CD14-positive monocyte (primary cell): Measurements from ENCODE around the gene UBE2L5. TPM values are rescaled to one million over a fixed set of nuclear protein-coding genes. Genes with fewer than 3 reads are reported as not detected.

Experiments
- DNase-seq, 3 donors: peaks; one replicate each; pipeline ENCODE4 v3.0.0-alpha.2; 2011 to 2022
- H2AFZ ChIP-seq: 2 replicates; pipeline ENCODE4 v1.6.0; 2012; ENCODE audit warnings: mild to moderate bottlenecking, low read depth, low read length, inconsistent platforms; ENCODE audit not compliant: insufficient read depth, poor library complexity, severe bottlenecking
- H3K27ac ChIP-seq, 2 donors: 1 replicate in 1 of 2; 2 replicates in 1 of 2; pipeline ENCODE4 v1.5.1; 2012 to 2013; ENCODE audit warnings: low read length in 2 of 2, control low read depth in 1 of 2, inconsistent platforms in 1 of 2, low read depth in 1 of 2, mild to moderate bottlenecking in 1 of 2
- H3K27me3 ChIP-seq, 2 donors: one replicate each; pipeline versions ENCODE4 v1.6.0 to v1.6.1; 2011 to 2013; ENCODE audit warnings: low read length in 2 of 2; ENCODE audit not compliant: control insufficient read depth in 2 of 2, insufficient read depth in 2 of 2
- H3K36me3 ChIP-seq, 2 donors: replicated peaks in 1 of 2; 1 replicate in 1 of 2; 2 replicates in 1 of 2; pipeline versions ENCODE4 v1.5.1 to v1.6.1; 2012 to 2013; ENCODE audit warnings: low read length in 2 of 2, control low read depth in 1 of 2, inconsistent platforms in 1 of 2, mild to moderate bottlenecking in 1 of 2; ENCODE audit not compliant: insufficient read depth in 2 of 2, control insufficient read depth in 1 of 2
- H3K4me1 ChIP-seq, 2 donors: 1 replicate in 1 of 2; 2 replicates in 1 of 2; pipeline versions ENCODE4 v1.5.1 to v1.6.1; 2012 to 2013; ENCODE audit warnings: low read length in 2 of 2, control low read depth in 1 of 2, inconsistent platforms in 1 of 2, mild to moderate bottlenecking in 1 of 2, moderate library complexity in 1 of 2; ENCODE audit not compliant: insufficient read depth in 2 of 2, control insufficient read depth in 1 of 2
- H3K4me2 ChIP-seq: replicated peaks from 2 replicates; pipeline ENCODE3; 2012; ENCODE audit warnings: low read length, moderate library complexity, mild to moderate bottlenecking; ENCODE audit not compliant: poor library complexity, severe bottlenecking; ENCODE audit errors: extremely low read depth
- H3K4me3 ChIP-seq, 3 experiments: fragments of 200-600 bp in 1 of 3; sonication (generic) in 1 of 3; replicated peaks in 1 of 3; 1 replicate in 2 of 3; 2 replicates in 1 of 3; pipeline ENCODE4 v1.5.1; 2011 to 2013; ENCODE audit warnings: low read length in 3 of 3, mild to moderate bottlenecking in 3 of 3, control low read depth in 2 of 3, low read depth in 2 of 3, inconsistent platforms in 1 of 3, moderate library complexity in 1 of 3
- H3K79me2 ChIP-seq: 2 replicates; pipeline ENCODE4 v1.6.0; 2012; ENCODE audit warnings: mild to moderate bottlenecking, control low read depth, inconsistent platforms, low read length, moderate library complexity; ENCODE audit not compliant: insufficient read depth
- H3K9ac ChIP-seq: 2 replicates; pipeline ENCODE4 v1.6.0; 2017; ENCODE audit warnings: low read length, mild to moderate bottlenecking; ENCODE audit not compliant: insufficient read depth, poor library complexity, severe bottlenecking
- H3K9me3 ChIP-seq, 2 donors: replicated peaks in 1 of 2; 1 replicate in 1 of 2; 2 replicates in 1 of 2; pipeline versions ENCODE4 v1.5.1 to v1.6.1; 2012 to 2013; ENCODE audit warnings: low read length in 2 of 2, control low read depth in 1 of 2; ENCODE audit not compliant: control insufficient read depth in 1 of 2, insufficient read depth in 1 of 2
- H4K20me1 ChIP-seq: 2 replicates; pipeline ENCODE4 v1.6.0; 2012; ENCODE audit warnings: mild to moderate bottlenecking, low read length, control low read depth, moderate library complexity; ENCODE audit not compliant: insufficient read depth
- H3K27ac Mint-ChIP-seq, 7 donors: one replicate each; pipeline ENCODE4 v1.8.0; 2020; ENCODE audit warnings: mild to moderate bottlenecking in 7 of 7, mixed read lengths in 7 of 7, moderate library complexity in 6 of 7, inconsistent platforms in 2 of 7
- H3K27me3 Mint-ChIP-seq, 3 donors: one replicate each; pipeline ENCODE4 v1.8.0; 2021 to 2022; ENCODE audit warnings: low read depth in 3 of 3, mild to moderate bottlenecking in 3 of 3, mixed read lengths in 3 of 3, moderate library complexity in 3 of 3, inconsistent platforms in 1 of 3
- H3K36me3 Mint-ChIP-seq, 2 donors: one replicate each; pipeline ENCODE4 v1.8.0; 2020; ENCODE audit warnings: mixed read lengths in 2 of 2, inconsistent platforms in 1 of 2, mild to moderate bottlenecking in 1 of 2
- H3K4me1 Mint-ChIP-seq: one replicate; pipeline ENCODE4 v1.8.0; 2020; ENCODE audit warnings: mild to moderate bottlenecking, mixed read lengths
- H3K4me3 Mint-ChIP-seq, 2 donors: one replicate each; pipeline ENCODE4 v1.8.0; 2020; ENCODE audit warnings: mild to moderate bottlenecking in 2 of 2, mixed read lengths in 2 of 2, moderate library complexity in 1 of 2
- H3K9me3 Mint-ChIP-seq, 7 donors: one replicate each; pipeline ENCODE4 v1.8.0; 2020 to 2022; ENCODE audit warnings: mixed read lengths in 7 of 7, mild to moderate bottlenecking in 6 of 7, moderate library complexity in 6 of 7, inconsistent platforms in 2 of 7
- WGBS: methylation state at CpG from one replicate; pipeline ENCODE4 v1.1.5; 2013; ENCODE audit warnings: missing lambda C conversion rate; ENCODE audit not compliant: insufficient coverage; 5-methylcytosine and 5-hydroxymethylcytosine counted together
- intact Hi-C, 2 donors: fragments of 100-400 bp; cut with micrococcal nuclease; formaldehyde crosslinking; loops; one replicate each; pipeline versions ENCODE4 v1.15.0 to v1.15.1; 2023
- polyA minus RNA-seq: library from RNA; depleted of rRNA, polyadenylated mRNA; stranded (reverse); fragments of >200 nt; gene quantifications from 2 replicates; pipeline ENCODE4 v1.2.3, GENCODE V29; 2012
- polyA plus RNA-seq, 3 donors: library from polyadenylated mRNA; depleted of rRNA in 1 of 3; unstranded in 2 of 3; stranded (reverse) in 1 of 3; fragments of 300-500 nt in 2 of 3; fragments of >200 nt in 1 of 3; fragmentation: Illumina TruSeq in 2 of 3; gene quantifications; 1 replicate in 2 of 3; 2 replicates in 1 of 3; pipeline ENCODE4 v1.2.3, GENCODE V29; 2012 to 2021
- total RNA-seq, 12 experiments: library from RNA in 1 of 12; stranded (reverse) in 1 of 12; fragments of 120-200 nt in 1 of 12; gene quantifications; one replicate each; pipeline ENCODE4 v1.2.4 and lab custom pipeline; 2013 to 2026; ENCODE audit warnings: mixed read lengths in 6 of 12, inconsistent platforms in 1 of 12
- TF ChIP-seq, protein P1 (sequence below): fragments of 200-600 bp; IDR thresholded peaks from one replicate; pipeline ENCODE4 v1.8.0; 2022; ENCODE audit warnings: antibody characterized with exemption, mild to moderate bottlenecking

UBE2L5 gene
- 0.17 TPM for total RNA-seq (2013)
- polyA plus RNA-seq (not detected), polyA minus RNA-seq (not detected in 2 replicates), total RNA-seq (lab: John Stamatoyannopoulos, UW) (0 to 2.1 (median 0.25) reads per million in 11 experiments)

DNA sequence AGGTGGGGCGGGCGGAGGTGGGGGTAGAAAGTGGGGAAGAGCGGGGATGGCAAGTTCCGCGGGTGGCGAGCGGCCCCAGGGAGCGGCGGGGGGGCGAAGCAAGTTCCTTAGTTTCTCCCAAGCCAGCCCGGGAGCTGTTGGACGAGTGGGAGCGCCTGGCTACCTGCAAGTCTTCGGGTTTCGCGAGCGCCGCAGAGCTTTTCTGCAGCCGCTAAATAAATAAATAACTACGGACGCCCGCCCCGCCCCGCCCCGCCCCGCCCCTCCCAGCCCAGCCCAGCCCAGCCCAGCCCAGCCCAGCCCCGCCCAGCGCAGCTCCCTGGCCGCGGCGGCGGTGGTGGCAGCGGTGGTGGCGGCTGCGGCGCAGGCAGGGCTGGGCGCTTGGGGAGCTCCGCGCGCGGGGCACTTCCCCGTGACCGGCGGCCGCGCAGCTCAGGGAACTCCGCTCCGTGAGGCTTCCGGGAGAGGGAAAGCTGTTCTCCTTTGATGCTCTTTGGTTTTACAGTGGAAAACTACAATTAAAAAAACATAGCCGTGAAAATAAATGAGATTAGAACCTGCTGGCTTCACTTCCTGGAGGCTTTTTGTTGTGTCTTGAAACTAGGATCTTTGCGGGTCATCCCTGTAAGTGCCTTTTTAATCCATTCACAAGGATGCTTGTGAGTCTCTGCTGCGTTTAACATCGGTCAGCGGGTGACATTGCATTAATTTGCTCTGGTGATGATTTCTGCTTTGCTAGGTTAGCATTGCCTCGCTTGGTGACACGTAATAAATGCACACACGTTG lies at the start of gene UBE2L5:
UBE2L5 (plus strand) TSS at position 440 of the 786 bp plus-strand sequence. CDS start 5,498 bp downstream, outside the sequence.
- TF ChIP-seq, protein P1, sequence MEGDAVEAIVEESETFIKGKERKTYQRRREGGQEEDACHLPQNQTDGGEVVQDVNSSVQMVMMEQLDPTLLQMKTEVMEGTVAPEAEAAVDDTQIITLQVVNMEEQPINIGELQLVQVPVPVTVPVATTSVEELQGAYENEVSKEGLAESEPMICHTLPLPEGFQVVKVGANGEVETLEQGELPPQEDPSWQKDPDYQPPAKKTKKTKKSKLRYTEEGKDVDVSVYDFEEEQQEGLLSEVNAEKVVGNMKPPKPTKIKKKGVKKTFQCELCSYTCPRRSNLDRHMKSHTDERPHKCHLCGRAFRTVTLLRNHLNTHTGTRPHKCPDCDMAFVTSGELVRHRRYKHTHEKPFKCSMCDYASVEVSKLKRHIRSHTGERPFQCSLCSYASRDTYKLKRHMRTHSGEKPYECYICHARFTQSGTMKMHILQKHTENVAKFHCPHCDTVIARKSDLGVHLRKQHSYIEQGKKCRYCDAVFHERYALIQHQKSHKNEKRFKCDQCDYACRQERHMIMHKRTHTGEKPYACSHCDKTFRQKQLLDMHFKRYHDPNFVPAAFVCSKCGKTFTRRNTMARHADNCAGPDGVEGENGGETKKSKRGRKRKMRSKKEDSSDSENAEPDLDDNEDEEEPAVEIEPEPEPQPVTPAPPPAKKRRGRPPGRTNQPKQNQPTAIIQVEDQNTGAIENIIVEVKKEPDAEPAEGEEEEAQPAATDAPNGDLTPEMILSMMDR: no peak
- H3K27ac ChIP-seq: peak within 1 kb of the TSS; percentile 75 to 85
- H4K20me1 ChIP-seq: no peaks in the 10 kb centered on the region
- peak within 1 kb of the TSS; percentile 81 to 93 for H3K4me3 Mint-ChIP-seq
- peak within 1 kb of the TSS; percentile 86 to 99 (median 92) for H3K27ac Mint-ChIP-seq
- H2AFZ ChIP-seq: peak within 1 kb of the TSS; percentile 94
- intact Hi-C loops: loop anchor here in 1 of 2 donors (5.0 kb wide), 1 partner anchor 40 kb away; no protein-coding TSS in a partner anchor
- no peaks in the 10 kb centered on the region for H3K27me3 ChIP-seq
- H3K4me3 ChIP-seq: peak within 1 kb of the TSS; percentile 60 to 90 (median 82)
- peaks cover 0 to 9% (median 2%) of the 10 kb centered on the region in 3 donors for H3K27me3 Mint-ChIP-seq
- no peaks in the 10 kb centered on the region for H3K79me2 ChIP-seq
- H3K4me1 Mint-ChIP-seq: peaks cover 14% of the 10 kb centered on the region
- no peaks in the 10 kb centered on the region for H3K9me3 Mint-ChIP-seq
- H3K9ac ChIP-seq: peak within 1 kb of the TSS; percentile 65
- WGBS: 0% methylated on average over 19 of the region's 57 CpGs
- peaks cover 18 to 19% of the 10 kb centered on the region in 2 donors for H3K4me1 ChIP-seq
- peak within 1 kb of the TSS; percentile 89 for H3K4me2 ChIP-seq
- no peaks in the 10 kb centered on the region for H3K36me3 ChIP-seq
- H3K9me3 ChIP-seq: no peaks in the 10 kb centered on the region
- H3K36me3 Mint-ChIP-seq: no peaks in the 10 kb centered on the region
- peak; percentile 61 to 85 (median 67) for DNase-seq

GRCh38 chr13:30373727-30374126 lies 48.6 kb upstream of the UBE2L5 start:
- peak overlapping the region in 2 of 7 donors; percentile 11 to 86 for H3K27ac Mint-ChIP-seq
- peaks cover 19% of the 10 kb centered on the region in 2 donors for H3K4me1 ChIP-seq
- H3K9me3 ChIP-seq: no peaks in the 10 kb centered on the region
- H4K20me1 ChIP-seq: no peaks in the 10 kb centered on the region
- no peak overlapping the region for H3K4me3 Mint-ChIP-seq
- DNase-seq: peak; percentile 42 to 70 (median 50)
- intact Hi-C loops: no loop called here
- peaks cover 0 to 3% of the 10 kb centered on the region in 2 donors for H3K36me3 Mint-ChIP-seq
- no peaks in the 10 kb centered on the region for H3K79me2 ChIP-seq
- H3K9me3 Mint-ChIP-seq: no peaks in the 10 kb centered on the region
- H2AFZ ChIP-seq: peak overlapping the region; percentile 34
- H3K27ac ChIP-seq: no peak overlapping the region
- no peaks in the 10 kb centered on the region for H3K36me3 ChIP-seq
- H3K27me3 ChIP-seq: no peaks in the 10 kb centered on the region
- WGBS: 82% methylated on average over 3 of the region's 9 CpGs
- TF ChIP-seq, protein P1: no peak
- H3K9ac ChIP-seq: no peak overlapping the region
- no peak overlapping the region for H3K4me2 ChIP-seq
- H3K4me1 Mint-ChIP-seq: peaks cover 46% of the 10 kb centered on the region
- H3K4me3 ChIP-seq: no peak overlapping the region
- H3K27me3 Mint-ChIP-seq: peaks cover 0 to 2% (median 1%) of the 10 kb centered on the region in 3 donors
